ENCODE results near the gene TMCC1.

DNA sequence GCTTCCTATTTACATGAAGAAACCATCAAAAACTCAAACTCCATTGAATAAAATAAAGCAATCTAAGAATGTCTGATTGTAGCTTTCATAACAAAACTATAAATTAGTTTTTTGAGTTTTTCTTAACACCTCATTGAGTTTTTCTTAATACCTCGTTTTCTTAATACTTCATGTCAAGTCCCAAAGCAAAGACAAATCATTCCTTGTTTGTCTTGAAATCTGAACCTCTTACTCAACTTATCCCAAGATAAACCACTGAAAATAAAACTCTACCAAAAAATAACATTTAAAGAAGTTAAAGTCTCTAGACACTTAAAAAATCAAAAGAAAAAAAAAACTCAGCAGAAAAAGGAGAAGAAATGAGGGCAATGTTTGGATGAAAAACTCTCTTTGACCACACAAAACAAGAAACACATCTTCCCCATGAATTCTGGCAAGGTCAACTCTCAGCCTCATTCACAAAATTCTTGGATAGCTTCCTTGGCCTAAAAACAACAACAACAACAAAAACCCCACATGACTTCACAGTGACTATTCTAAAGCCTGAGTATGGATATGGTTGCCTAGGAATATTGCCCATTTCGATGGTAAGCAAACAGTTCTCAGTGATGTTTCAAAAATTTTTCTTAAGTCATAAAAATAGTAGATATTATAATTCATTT lies 38.2 kb downstream of the TMCC1 start:
- TF ChIP-seq GATA2 (IDR thresholded peaks at IDR 0.05; ENCODE audit: low read depth, low read length) (no peak), GATA3 (IDR thresholded peaks at IDR 0.05; ENCODE audit: low read depth, low read length) (no peak)

Measured in SH-SY5Y (cell line).